ENCODE results near the gene ST6GALNAC3. TPM values are rescaled to one million over a fixed set of nuclear protein-coding genes. Genes with fewer than 3 reads are reported as not detected.

The ST6GALNAC3 gene
- polyA plus RNA-seq, 1 donor (not counting 4 experiments of a cell fraction or from before 2014, with no cell fraction given), result 0.08 TPM

GRCh38 chr1:76477156-76477555 lies 402.6 kb downstream of the ST6GALNAC3 start:
- no peak for TF ChIP-seq EZH2 (IDR thresholded peaks at IDR 0.05; ENCODE audit: low read length)
- TF ChIP-seq, protein P1, sequence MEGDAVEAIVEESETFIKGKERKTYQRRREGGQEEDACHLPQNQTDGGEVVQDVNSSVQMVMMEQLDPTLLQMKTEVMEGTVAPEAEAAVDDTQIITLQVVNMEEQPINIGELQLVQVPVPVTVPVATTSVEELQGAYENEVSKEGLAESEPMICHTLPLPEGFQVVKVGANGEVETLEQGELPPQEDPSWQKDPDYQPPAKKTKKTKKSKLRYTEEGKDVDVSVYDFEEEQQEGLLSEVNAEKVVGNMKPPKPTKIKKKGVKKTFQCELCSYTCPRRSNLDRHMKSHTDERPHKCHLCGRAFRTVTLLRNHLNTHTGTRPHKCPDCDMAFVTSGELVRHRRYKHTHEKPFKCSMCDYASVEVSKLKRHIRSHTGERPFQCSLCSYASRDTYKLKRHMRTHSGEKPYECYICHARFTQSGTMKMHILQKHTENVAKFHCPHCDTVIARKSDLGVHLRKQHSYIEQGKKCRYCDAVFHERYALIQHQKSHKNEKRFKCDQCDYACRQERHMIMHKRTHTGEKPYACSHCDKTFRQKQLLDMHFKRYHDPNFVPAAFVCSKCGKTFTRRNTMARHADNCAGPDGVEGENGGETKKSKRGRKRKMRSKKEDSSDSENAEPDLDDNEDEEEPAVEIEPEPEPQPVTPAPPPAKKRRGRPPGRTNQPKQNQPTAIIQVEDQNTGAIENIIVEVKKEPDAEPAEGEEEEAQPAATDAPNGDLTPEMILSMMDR (optimal IDR thresholded peaks at IDR 0.05 in 1 of 3, IDR thresholded peaks at IDR 0.05 in 1 of 3, conservative IDR thresholded peaks at IDR 0.05 in 1 of 3; ENCODE audit: extremely low read depth in 1 of 3, insufficient read depth in 2 of 3, low read length in 3 of 3), result no peak
- dilution Hi-C loops (cut with MboI; ENCODE audit: extremely low pct_ligation_motif_present, low sequenced_read_pairs), result no loop called here
- no peaks in the 10 kb centered on the region for H3K36me3 ChIP-seq (ENCODE audit: control insufficient read depth in 2 of 2, extremely low read depth in 1 of 2, insufficient read depth in 2 of 2, low read length in 2 of 2)
- FAIRE-seq (no peak), DNase-seq (ENCODE audit: low read depth, low spot score) (no peak)
- H3K4me2 ChIP-seq (ENCODE audit: control insufficient read depth, extremely low read depth, insufficient read depth, low read depth, low read length), result no peak overlapping the region
- no peaks in the 10 kb centered on the region for H4K20me1 ChIP-seq (ENCODE audit: control insufficient read depth, extremely low read depth, insufficient read depth, low read length)
- H2AFZ ChIP-seq (ENCODE audit: control insufficient read depth, low read length), result no peak overlapping the region
- H3K27me3 ChIP-seq (ENCODE audit: control insufficient read depth, extremely low read depth, insufficient read depth, low read length), result no peaks in the 10 kb centered on the region
- no peaks in the 10 kb centered on the region for H3K9me1 ChIP-seq (ENCODE audit: control insufficient read depth, extremely low read depth, insufficient read depth, low read length)
- no peak overlapping the region for H3K9ac ChIP-seq (ENCODE audit: control insufficient read depth, extremely low read depth, insufficient read depth, low read length)
- no peaks in the 10 kb centered on the region for H3K4me1 ChIP-seq (ENCODE audit: control insufficient read depth, extremely low read depth, insufficient read depth, low read length)
- no peak overlapping the region for H3K27ac ChIP-seq (ENCODE audit: control insufficient read depth, insufficient read depth, low read length)
- no peaks in the 10 kb centered on the region for H3K9me3 ChIP-seq (ENCODE audit: control insufficient read depth, low read depth, low read length)
- no peaks in the 10 kb centered on the region for H3K79me2 ChIP-seq (ENCODE audit: control insufficient read depth, insufficient read depth, low read length)
- H3K4me3 ChIP-seq (ENCODE audit: control insufficient read depth in 2 of 3, extremely low read depth in 1 of 3, insufficient read depth in 2 of 3, low read depth in 1 of 3, low read length in 3 of 3), result no peak overlapping the region

DNA sequence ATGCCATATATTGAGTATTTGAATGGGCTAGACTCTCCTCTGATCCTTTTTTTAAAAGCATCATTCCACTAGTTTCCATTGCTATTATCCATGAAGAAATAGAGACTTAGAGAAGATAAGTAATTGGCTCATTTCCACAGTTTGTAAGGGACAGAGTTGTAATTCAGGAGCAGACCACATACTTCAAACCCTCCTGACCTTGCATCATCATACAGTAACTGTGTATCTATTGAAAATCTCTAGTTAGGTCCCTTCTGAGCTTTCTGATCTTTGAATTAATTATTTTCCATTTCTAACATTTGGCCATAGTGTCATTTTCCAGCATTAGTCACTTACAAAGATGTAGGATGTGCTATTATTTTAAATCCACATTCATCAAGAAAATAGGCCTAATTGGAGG lies 406.3 kb downstream of the ST6GALNAC3 start:
- Histone ChIP-seq H4K20me1 (ENCODE audit: control insufficient read depth, extremely low read depth, insufficient read depth, low read length) (no peaks in the 10 kb centered on the region), H3K4me1 (ENCODE audit: control insufficient read depth, extremely low read depth, insufficient read depth, low read length) (no peaks in the 10 kb centered on the region), H3K4me3 (ENCODE audit: control insufficient read depth in 2 of 3, extremely low read depth in 1 of 3, insufficient read depth in 2 of 3, low read depth in 1 of 3, low read length in 3 of 3) (no peak overlapping the region), H3K9me3 (ENCODE audit: control insufficient read depth, low read depth, low read length) (no peaks in the 10 kb centered on the region), H3K79me2 (ENCODE audit: control insufficient read depth, insufficient read depth, low read length) (no peaks in the 10 kb centered on the region), H3K9me1 (ENCODE audit: control insufficient read depth, extremely low read depth, insufficient read depth, low read length) (no peaks in the 10 kb centered on the region), H3K27me3 (ENCODE audit: control insufficient read depth, extremely low read depth, insufficient read depth, low read length) (no peaks in the 10 kb centered on the region), H2AFZ (ENCODE audit: control insufficient read depth, low read length) (no peak overlapping the region), H3K9ac (ENCODE audit: control insufficient read depth, extremely low read depth, insufficient read depth, low read length) (no peak overlapping the region), H3K36me3 (ENCODE audit: control insufficient read depth in 2 of 2, extremely low read depth in 1 of 2, insufficient read depth in 2 of 2, low read length in 2 of 2) (no peaks in the 10 kb centered on the region), H3K27ac (ENCODE audit: control insufficient read depth, insufficient read depth, low read length) (no peak overlapping the region), H3K4me2 (ENCODE audit: control insufficient read depth, extremely low read depth, insufficient read depth, low read depth, low read length) (no peak overlapping the region)
- TF ChIP-seq EZH2 (IDR thresholded peaks at IDR 0.05; ENCODE audit: low read length), result no peak
- TF ChIP-seq, protein P1 (optimal IDR thresholded peaks at IDR 0.05 in 1 of 3, IDR thresholded peaks at IDR 0.05 in 1 of 3, conservative IDR thresholded peaks at IDR 0.05 in 1 of 3; ENCODE audit: extremely low read depth in 1 of 3, insufficient read depth in 2 of 3, low read length in 3 of 3), result no peak
- DNase-seq (ENCODE audit: low read depth, low spot score) (no peak), FAIRE-seq (no peak)
- dilution Hi-C loops (cut with MboI; ENCODE audit: extremely low pct_ligation_motif_present, low sequenced_read_pairs), result no loop called here

Measured in keratinocyte (primary cell).